Measurements from ENCODE around the gene ZSWIM3.
"Not testable (repeated sequence)": the region's sequence is repeated elsewhere in the genome, so short reads cannot be mapped to it uniquely, and the experiment has no call there.

ZSWIM3 gene

DNA sequence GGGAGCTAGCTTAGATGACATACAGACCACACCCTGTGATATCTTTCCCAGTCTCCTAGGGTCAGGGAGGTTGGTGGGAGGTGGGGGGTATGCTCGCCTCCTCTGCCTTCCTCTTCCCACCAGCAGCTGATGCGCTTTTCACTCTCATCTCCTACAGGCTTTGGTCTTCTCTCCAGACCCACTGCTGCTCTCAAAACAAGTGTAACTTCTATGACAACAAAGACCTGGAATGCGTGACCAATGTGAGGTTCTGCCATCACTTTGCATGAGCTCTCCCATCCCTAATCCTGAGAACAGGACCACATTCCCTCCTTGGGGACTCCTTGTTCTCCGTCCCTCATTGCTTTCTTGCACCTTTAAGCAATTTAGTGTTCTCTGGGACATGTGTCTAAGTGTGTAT, 36.4 kb downstream of the ZSWIM3 start:
- H3K27ac ChIP-seq, result no peak overlapping the region
- TF ChIP-seq, protein P1, sequence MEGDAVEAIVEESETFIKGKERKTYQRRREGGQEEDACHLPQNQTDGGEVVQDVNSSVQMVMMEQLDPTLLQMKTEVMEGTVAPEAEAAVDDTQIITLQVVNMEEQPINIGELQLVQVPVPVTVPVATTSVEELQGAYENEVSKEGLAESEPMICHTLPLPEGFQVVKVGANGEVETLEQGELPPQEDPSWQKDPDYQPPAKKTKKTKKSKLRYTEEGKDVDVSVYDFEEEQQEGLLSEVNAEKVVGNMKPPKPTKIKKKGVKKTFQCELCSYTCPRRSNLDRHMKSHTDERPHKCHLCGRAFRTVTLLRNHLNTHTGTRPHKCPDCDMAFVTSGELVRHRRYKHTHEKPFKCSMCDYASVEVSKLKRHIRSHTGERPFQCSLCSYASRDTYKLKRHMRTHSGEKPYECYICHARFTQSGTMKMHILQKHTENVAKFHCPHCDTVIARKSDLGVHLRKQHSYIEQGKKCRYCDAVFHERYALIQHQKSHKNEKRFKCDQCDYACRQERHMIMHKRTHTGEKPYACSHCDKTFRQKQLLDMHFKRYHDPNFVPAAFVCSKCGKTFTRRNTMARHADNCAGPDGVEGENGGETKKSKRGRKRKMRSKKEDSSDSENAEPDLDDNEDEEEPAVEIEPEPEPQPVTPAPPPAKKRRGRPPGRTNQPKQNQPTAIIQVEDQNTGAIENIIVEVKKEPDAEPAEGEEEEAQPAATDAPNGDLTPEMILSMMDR (conservative IDR thresholded peaks at IDR 0.05), result no peak
- TF ChIP-seq ZFX (IDR thresholded peaks at IDR 0.05), result no peak

DNA sequence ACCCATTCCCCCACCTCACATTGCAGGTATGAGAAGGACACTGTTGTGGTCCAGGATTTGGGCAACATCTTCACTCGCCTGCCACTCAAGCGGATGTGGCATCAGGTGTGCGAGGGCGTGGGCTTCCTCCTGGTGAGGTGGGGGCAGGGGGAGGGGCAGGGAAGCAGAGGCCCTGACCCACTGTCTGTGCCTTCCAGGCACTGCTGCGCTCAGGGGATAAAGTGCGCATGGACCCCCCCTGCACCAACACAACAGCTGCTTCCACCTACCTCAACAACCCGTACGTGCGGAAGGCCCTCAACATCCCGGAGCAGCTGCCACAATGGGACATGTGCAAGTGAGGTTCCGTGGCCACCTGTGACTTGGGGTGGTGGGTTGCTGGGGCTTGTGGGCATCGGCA, 37.4 kb downstream of the ZSWIM3 start:
- no peak for TF ChIP-seq ZFX (IDR thresholded peaks at IDR 0.05)
- TF ChIP-seq, protein P1 (conservative IDR thresholded peaks at IDR 0.05), result no peak
- H3K27ac ChIP-seq, result no peak overlapping the region

DNA sequence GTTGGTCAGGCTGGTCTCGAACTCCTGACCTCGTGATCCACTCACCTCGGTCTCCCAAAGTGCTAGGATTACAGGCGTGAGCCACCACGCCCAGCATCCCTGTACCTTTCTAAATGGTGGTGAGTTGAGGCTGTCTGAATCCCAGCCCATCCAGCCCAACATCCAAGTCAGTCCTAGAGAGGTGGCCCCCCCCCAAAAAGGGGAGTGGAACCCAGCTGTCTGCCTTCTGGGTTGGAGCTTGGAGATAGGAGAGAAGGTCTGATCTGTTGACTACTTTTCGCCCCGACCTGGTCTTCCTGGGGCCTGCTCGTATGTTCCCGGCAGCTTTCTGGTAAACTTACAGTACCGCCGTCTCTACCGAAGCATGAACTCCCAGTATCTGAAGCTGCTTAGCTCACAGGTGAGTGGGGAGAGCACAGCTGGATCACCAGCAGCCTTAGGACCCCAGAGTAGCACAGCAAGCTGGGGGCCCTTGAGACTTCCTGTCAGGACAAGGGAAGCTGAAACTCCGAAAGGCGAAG, 39.3 kb downstream of the ZSWIM3 start:
- no peak overlapping the region for H3K27ac ChIP-seq
- TF ChIP-seq, protein P1 (conservative IDR thresholded peaks at IDR 0.05), result no peak
- TF ChIP-seq ZFX (IDR thresholded peaks at IDR 0.05), result no peak

- no peak overlapping the region for H3K27ac ChIP-seq
- TF ChIP-seq, protein P1 (conservative IDR thresholded peaks at IDR 0.05), result no peak
- TF ChIP-seq ZFX (IDR thresholded peaks at IDR 0.05), result no peak
Observed at GRCh38 chr20:45897289-45897688, 39.9 kb downstream of the ZSWIM3 start.

DNA sequence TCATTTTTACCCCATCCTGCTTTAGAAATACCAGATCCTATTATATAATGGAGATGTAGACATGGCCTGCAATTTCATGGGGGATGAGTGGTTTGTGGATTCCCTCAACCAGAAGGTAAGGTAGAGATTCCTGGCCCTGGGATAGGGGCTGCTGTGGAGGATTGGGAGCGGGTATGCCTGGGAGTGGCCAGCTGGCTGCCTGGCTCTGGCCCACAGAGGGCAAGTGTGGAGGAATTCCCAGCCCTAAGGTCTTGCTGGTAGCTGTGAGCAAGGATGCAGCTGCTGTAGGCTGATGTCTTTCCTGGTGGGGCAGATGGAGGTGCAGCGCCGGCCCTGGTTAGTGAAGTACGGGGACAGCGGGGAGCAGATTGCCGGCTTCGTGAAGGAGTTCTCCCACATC, 40.3 kb downstream of the ZSWIM3 start:
- TF ChIP-seq, protein P1 (conservative IDR thresholded peaks at IDR 0.05), result no peak
- no peak for TF ChIP-seq ZFX (IDR thresholded peaks at IDR 0.05)

DNA sequence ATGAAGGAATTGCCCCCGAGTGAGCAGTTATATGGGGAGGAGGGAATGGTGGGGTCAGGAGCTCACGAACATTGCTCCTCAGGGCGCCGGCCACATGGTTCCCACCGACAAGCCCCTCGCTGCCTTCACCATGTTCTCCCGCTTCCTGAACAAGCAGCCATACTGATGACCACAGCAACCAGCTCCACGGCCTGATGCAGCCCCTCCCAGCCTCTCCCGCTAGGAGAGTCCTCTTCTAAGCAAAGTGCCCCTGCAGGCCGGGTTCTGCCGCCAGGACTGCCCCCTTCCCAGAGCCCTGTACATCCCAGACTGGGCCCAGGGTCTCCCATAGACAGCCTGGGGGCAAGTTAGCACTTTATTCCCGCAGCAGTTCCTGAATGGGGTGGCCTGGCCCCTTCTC, 40.9 kb downstream of the ZSWIM3 start:
- TF ChIP-seq ZFX (IDR thresholded peaks at IDR 0.05), result no peak
- TF ChIP-seq, protein P1 (conservative IDR thresholded peaks at IDR 0.05), result no peak
- H3K27ac ChIP-seq, result no peak overlapping the region

More for the DNA sequence above, 40.3 kb downstream of the ZSWIM3 start:
- no peak overlapping the region for H3K27ac ChIP-seq

DNA sequence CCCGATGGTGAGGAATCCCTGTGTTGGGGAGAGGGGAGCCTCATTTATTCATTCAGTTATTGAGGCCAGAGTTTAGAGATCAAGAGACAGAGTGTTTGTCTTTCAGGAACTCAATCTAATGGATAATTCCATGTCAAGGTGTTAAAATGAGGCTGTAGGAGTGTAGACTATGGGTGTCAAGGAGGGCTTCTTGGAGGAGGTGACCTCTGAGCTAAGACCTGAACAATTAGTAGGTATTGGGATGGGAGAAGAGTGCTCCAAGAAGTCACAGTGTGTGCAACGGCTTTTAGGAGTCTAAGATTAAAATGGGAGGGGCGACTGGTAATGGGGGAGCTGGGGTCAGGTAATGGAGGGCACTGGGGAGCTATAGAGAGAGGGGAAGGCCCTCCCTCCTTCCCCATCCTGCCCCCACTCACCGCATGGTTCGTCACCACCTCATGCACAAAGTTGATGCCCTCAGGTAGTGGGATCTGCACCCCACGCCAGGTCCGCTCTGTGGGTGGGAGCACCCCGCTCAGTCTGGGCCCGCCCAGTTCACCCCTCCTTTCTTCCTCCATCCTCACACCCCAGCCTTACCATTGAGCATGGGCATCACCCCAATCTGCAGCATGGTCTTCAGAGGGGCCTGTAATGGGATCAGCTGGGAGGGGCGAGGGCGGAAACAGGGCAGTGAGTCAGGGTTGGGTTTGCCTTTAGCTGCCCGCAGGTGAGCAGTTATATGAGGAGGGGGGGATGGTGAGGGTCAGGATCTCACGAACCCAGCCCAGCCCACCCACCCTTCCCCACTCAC, 41.8 kb downstream of the ZSWIM3 start:
- H3K27ac ChIP-seq, result no peak overlapping the region
- TF ChIP-seq, protein P1 (conservative IDR thresholded peaks at IDR 0.05), result no peak
- TF ChIP-seq ZFX (IDR thresholded peaks at IDR 0.05), result no peak

DNA sequence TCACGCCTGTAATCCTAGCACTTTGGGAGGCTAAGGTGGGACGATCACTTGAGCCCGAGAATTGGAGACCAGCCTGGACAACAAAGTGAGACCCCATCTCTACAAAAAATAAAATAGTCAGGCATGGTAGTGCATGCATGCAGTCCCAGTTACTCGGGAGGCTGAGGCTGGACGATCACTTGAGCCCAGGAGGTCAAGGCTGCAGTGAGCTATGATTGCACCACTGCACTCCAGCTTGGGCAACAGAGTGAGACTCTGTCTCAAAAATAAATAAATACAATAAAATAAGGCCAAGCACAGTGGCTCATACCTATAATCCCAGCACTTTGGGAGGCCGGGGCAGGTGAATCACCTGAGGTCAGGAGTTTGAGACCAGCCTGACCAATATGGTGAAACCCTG, 43.9 kb downstream of the ZSWIM3 start:
- H3K27ac ChIP-seq, result not testable (repeated sequence)

Data from C4-2B (cell line).